Esophagus squamous epithelium (tissue), 5 donors: ENCODE measurements around the gene EBPL. TPM values are rescaled to one million over a fixed set of nuclear protein-coding genes. Genes with fewer than 3 reads are reported as not detected.
"Not testable (repeated sequence)": the region's sequence is repeated elsewhere in the genome, so short reads cannot be mapped to it uniquely, and the experiment has no call there.

Experiments used
- DNase-seq: peaks from one replicate; lab custom pipeline; 2025; lab: John Stamatoyannopoulos, UW
- H3K27ac ChIP-seq, 4 donors: fragments of 200-600 bp; sonication (generic); one replicate each; pipeline ENCODE4 v1.5.1; 2016 to 2019; ENCODE audit warnings: mild to moderate bottlenecking in 1 of 4
- H3K27me3 ChIP-seq, 4 donors: fragments of 200-600 bp; sonication (generic); 1 replicate in 3 of 4; 2 replicates in 1 of 4; pipeline versions ENCODE4 v1.5.1 to v1.6.0; 2017 to 2021; ENCODE audit warnings: antibody characterized with exemption in 1 of 4
- H3K36me3 ChIP-seq, 3 donors: fragments of 200-600 bp; sonication (generic); one replicate each; pipeline ENCODE4 v1.5.1; 2016 to 2019
- H3K4me1 ChIP-seq, 3 donors: fragments of 200-600 bp; sonication (generic); one replicate each; pipeline ENCODE4 v1.5.1; 2017 to 2019
- H3K4me3 ChIP-seq, 4 donors: fragments of 200-600 bp; sonication (generic); 1 replicate in 3 of 4; 2 replicates in 1 of 4; pipeline ENCODE4 v1.5.1; 2016 to 2019; ENCODE audit warnings: mild to moderate bottlenecking in 2 of 4, moderate library complexity in 1 of 4
- H3K9me3 ChIP-seq, 3 donors: fragments of 200-600 bp; sonication (generic); one replicate each; pipeline ENCODE4 v1.5.1; 2016 to 2019
- CTCF ChIP-seq, 6 experiments: fragments of 450-650 bp in 4 of 6; fragments of 200-600 bp in 2 of 6; sonication (generic) in 2 of 6; IDR thresholded peaks; one replicate each; pipeline ENCODE4 v1.5.1; 2016 to 2019; ENCODE audit warnings: antibody characterized with exemption in 6 of 6, mild to moderate bottlenecking in 4 of 6, moderate library complexity in 4 of 6
- POLR2A ChIP-seq, 4 donors: fragments of 450-650 bp; IDR thresholded peaks; one replicate each; pipeline ENCODE4 v1.6.1; 2017; ENCODE audit warnings: antibody characterized with exemption in 4 of 4, mild to moderate bottlenecking in 4 of 4, moderate library complexity in 3 of 4
- WGBS, 2 donors: methylation state at CpG; one replicate each; pipeline ENCODE4 v1.1.5; 2018; 5-methylcytosine and 5-hydroxymethylcytosine counted together
- intact Hi-C: fragments of 100-400 bp; cut with DNase I; formaldehyde crosslinking; loops from one replicate; pipeline ENCODE4 v1.15.0; 2022
- total RNA-seq, 4 donors: library from RNA; depleted of rRNA; stranded (reverse); fragments of >200 nt; gene quantifications; one replicate each; pipeline ENCODE4 v1.1.0, GENCODE V29; 2016
- donor health status: DM: yes; HTN: yes; CAD: no.

Gene EBPL
- total RNA-seq, 4 donors from 2014 or later, result 117 to 146 (median 127) TPM

DNA sequence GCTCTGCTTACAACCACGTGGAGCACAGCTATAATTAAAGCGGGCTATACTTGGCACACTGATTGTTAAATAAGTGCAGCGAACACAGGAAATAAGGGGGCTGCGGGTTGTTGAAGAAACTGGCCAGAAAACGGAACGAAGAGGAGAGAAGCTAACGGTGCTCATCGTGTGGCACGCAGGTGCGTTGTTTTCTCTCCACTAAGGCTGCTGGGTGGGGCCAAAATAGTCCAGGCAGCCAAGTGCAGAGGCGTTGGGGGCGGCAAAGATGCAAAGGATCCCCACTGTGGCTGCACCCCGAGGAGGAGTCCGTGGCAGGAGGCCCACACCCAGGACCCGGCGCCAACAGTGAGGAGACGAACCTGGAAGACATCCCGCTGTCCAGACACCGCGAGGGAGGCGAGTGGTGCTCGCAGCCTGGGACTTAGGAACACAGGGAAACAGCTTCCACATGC lies 71.1 kb downstream of the EBPL start:
- 41 to 63% methylated on average over 14 to 15 of the region's 22 CpGs for WGBS, 2 donors
- peak overlapping the region in 1 of 4 donors; percentile 48 for H3K4me3 ChIP-seq

DNA sequence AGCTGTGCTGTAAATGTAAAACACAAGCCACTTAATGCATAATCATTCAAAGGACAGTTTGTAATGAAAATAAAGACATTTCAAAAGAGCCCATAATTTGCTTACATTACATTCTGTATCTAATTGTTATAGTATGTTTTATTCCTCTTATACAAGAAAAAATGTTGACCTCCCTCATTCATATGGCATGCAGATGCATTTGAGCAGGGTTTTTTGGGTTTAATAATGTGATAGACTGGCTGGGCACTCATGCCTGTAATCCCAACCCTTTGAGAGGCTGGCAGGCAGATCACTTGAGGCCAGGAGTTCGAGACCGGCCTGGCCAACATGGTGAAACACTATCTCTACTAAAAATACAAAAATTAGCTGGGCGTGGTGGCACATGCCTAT lies 74.6 kb downstream of the EBPL start:
- DNase-seq, result no peak
- H3K27me3 ChIP-seq, result no peaks in the 10 kb centered on the region
- WGBS, 2 donors, result 92 to 100% methylated on average over 3 of the region's 3 CpGs
- TF ChIP-seq POLR2A (IDR thresholded peaks at IDR 0.05) (no peak), CTCF (IDR thresholded peaks at IDR 0.05) (no peak)
- no peaks in the 10 kb centered on the region for H3K9me3 ChIP-seq
- peak overlapping the region in 2 of 4 donors; percentile 17 to 29 for H3K27ac ChIP-seq
- no peak overlapping the region for H3K4me3 ChIP-seq
- H3K4me1 ChIP-seq, result peaks cover 0 to 15% (median 3%) of the 10 kb centered on the region in 3 donors
- no peaks in the 10 kb centered on the region for H3K36me3 ChIP-seq
- intact Hi-C loops, result no loop called here

More for the DNA sequence above, 71.1 kb downstream of the EBPL start:
- TF ChIP-seq CTCF (IDR thresholded peaks at IDR 0.05) (no peak), POLR2A (IDR thresholded peaks at IDR 0.05) (no peak)
- Histone ChIP-seq H3K9me3 (no peaks in the 10 kb centered on the region), H3K27me3 (no peaks in the 10 kb centered on the region), H3K36me3 (no peaks in the 10 kb centered on the region), H3K4me1 (peaks cover 0 to 16% (median 3%) of the 10 kb centered on the region in 3 donors), H3K27ac (no peak overlapping the region)
- DNase-seq, result no peak
- intact Hi-C loops, result no loop called here

- Histone ChIP-seq H3K27me3 (no peaks in the 10 kb centered on the region), H3K4me3 (no peak overlapping the region), H3K9me3 (no peaks in the 10 kb centered on the region), H3K27ac (peak overlapping the region in 3 of 4 donors; percentile 0 to 29 (median 17)), H3K36me3 (no peaks in the 10 kb centered on the region), H3K4me1 (peaks cover 0 to 15% (median 3%) of the 10 kb centered on the region in 3 donors)
- 60 to 61% methylated on average over 8 of the region's 8 CpGs for WGBS, 2 donors
- no peak for DNase-seq
- intact Hi-C loops, result no loop called here
- TF ChIP-seq POLR2A (IDR thresholded peaks at IDR 0.05), result no peak
- TF ChIP-seq CTCF (IDR thresholded peaks at IDR 0.05), result no peak
These were observed 75.2 kb downstream of the EBPL start for GRCh38 chr13:49615836-49616675.

GRCh38 chr13:49612042-49612441 lies 79.2 kb downstream of the EBPL start:
- H3K36me3 ChIP-seq, H3K9me3 ChIP-seq, H3K27ac ChIP-seq, H3K4me3 ChIP-seq, intact Hi-C loops, H3K27me3 ChIP-seq, DNase-seq: not testable (repeated sequence)
- WGBS, 2 donors, result 82 to 98% methylated on average over 3 of the region's 3 CpGs
- peaks cover 0 to 11% (median 0%) of the 10 kb centered on the region in 3 donors for H3K4me1 ChIP-seq

Other genes with a start within 250 kb of the EBPL start
- gene CAB39L, start 247.4 kb downstream of the EBPL start, total RNA-seq, result 10 to 100 TPM; 16.9 to 29.2 (median 21.2) TPM
- 1 to 10 TPM; 2.3 to 9.0 (median 4.8) TPM for gene SETDB2, start 247.2 kb downstream of the EBPL start, total RNA-seq
- gene PHF11, start 195.5 kb downstream of the EBPL start, total RNA-seq, result 10 to 100 TPM; 12.9 to 31.3 (median 19.6) TPM
- gene RCBTB1, start 105.9 kb downstream of the EBPL start, total RNA-seq, result 10 to 100 TPM in 1 of 4 donors, 1 to 10 TPM in 3; 2.0 to 15.1 (median 5.7) TPM
- gene ARL11, start 63.0 kb downstream of the EBPL start, total RNA-seq, result 1 to 10 TPM in 1 of 4 donors, under 1 TPM in 3; 0.22 to 1.9 (median 0.95) TPM
- gene KPNA3, start 101.2 kb upstream of the EBPL start, total RNA-seq, result 10 to 100 TPM; 19.7 to 35.0 (median 25.4) TPM
- 10 to 100 TPM in 1 of 4 donors, 1 to 10 TPM in 3; 6.3 to 11.9 (median 9.2) TPM for gene SPRYD7, start 244.9 kb upstream of the EBPL start, total RNA-seq